Neural cell (in vitro differentiated cells): ENCODE data around the gene PTPRG. TPM values are rescaled to one million over a fixed set of nuclear protein-coding genes. Genes with fewer than 3 reads are reported as not detected.

ENCODE experiments used
- H2AFZ ChIP-seq: fragments of 200-600, 300-800 bp; sonication (generic), shearing (Covaris generic); 2 replicates; pipeline ENCODE4 v1.6.0; 2014; ENCODE audit warnings: low read depth, mild to moderate bottlenecking, antibody characterized with exemption, low read length, moderate library complexity
- H3F3A ChIP-seq: fragments of 200-600 bp; shearing (Covaris generic); 2 replicates; pipeline ENCODE4 v1.6.1; 2016; ENCODE audit warnings: mild to moderate bottlenecking, moderate library complexity, mixed read lengths, antibody characterized with exemption, low read length; ENCODE audit not compliant: insufficient read depth, poor library complexity, severe bottlenecking
- H3K27ac ChIP-seq: fragments of 200-600, 300-800 bp; sonication (generic), shearing (Covaris generic); 2 replicates; pipeline ENCODE4 v1.5.1; 2014; ENCODE audit warnings: mild to moderate bottlenecking, low read length, moderate library complexity
- H3K27me3 ChIP-seq: fragments of 300-800, 200-600 bp; sonication (generic), shearing (Covaris generic); 2 replicates; pipeline ENCODE4 v1.6.0; 2014; ENCODE audit warnings: mild to moderate bottlenecking, low read depth, low read length, moderate library complexity; ENCODE audit not compliant: insufficient read depth
- H3K36me3 ChIP-seq: fragments of 300-800, 200-600 bp; sonication (generic), shearing (Covaris generic); 2 replicates; pipeline ENCODE4 v1.5.1; 2014; ENCODE audit warnings: mild to moderate bottlenecking, antibody characterized with exemption, low read length, moderate library complexity; ENCODE audit not compliant: insufficient read depth
- H3K4me2 ChIP-seq: fragments of 300-800, 200-600 bp; sonication (generic), shearing (Covaris generic); 2 replicates; pipeline ENCODE4 v1.6.0; 2014; ENCODE audit warnings: mild to moderate bottlenecking, low read length
- H3K4me3 ChIP-seq: fragments of 300-800, 200-600 bp; sonication (generic), shearing (Covaris generic); 2 replicates; pipeline ENCODE4 v1.5.1; 2014; ENCODE audit warnings: mild to moderate bottlenecking, low read length, moderate library complexity
- H3K79me2 ChIP-seq: fragments of 200-600 bp; shearing (Covaris generic); replicated peaks from 2 replicates; pipeline ENCODE4 v1.6.0; 2014; ENCODE audit warnings: mild to moderate bottlenecking, low read length, moderate library complexity; ENCODE audit not compliant: insufficient read depth
- H3K9ac ChIP-seq: fragments of 300-800, 200-600 bp; sonication (generic), shearing (Covaris generic); 2 replicates; pipeline ENCODE4 v1.6.1; 2016; ENCODE audit warnings: mild to moderate bottlenecking, low read length, mixed read lengths
- H3K9me2 ChIP-seq: fragments of 200-600 bp; shearing (Covaris generic); 2 replicates; pipeline ENCODE4 v1.6.1; 2016; ENCODE audit warnings: mild to moderate bottlenecking, low read length, mixed read lengths; ENCODE audit not compliant: insufficient read depth
- H3K9me3 ChIP-seq: fragments of 200-600, 300-800 bp; sonication (generic), shearing (Covaris generic); 2 replicates; pipeline ENCODE4 v1.6.1; 2016; ENCODE audit warnings: mild to moderate bottlenecking, mixed run types, low read length, moderate library complexity, mixed read lengths
- H4K20me1 ChIP-seq: fragments of 200-600 bp; shearing (Covaris generic); 2 replicates; pipeline ENCODE4 v1.6.1; 2016; ENCODE audit warnings: mild to moderate bottlenecking, mixed run types; ENCODE audit not compliant: insufficient read depth
- CTCF ChIP-seq: fragments of 450-650 bp; IDR thresholded peaks from 2 replicates; pipeline ENCODE4 v1.5.1; 2014; ENCODE audit warnings: antibody characterized with exemption, mild to moderate bottlenecking, moderate library complexity; ENCODE audit not compliant: poor library complexity, severe bottlenecking
- EP300 ChIP-seq: fragments of 450-650 bp; conservative IDR thresholded peaks from 2 replicates; pipeline ENCODE4 v1.6.1; 2014; ENCODE audit warnings: antibody characterized with exemption, mild to moderate bottlenecking, moderate library complexity; ENCODE audit not compliant: poor library complexity, severe bottlenecking
- EZH2 ChIP-seq: fragments of 200-600, 300-800 bp; shearing (Covaris generic), sonication (generic); IDR thresholded peaks from 2 replicates; pipeline ENCODE4 v1.6.1; 2014; ENCODE audit warnings: antibody characterized with exemption, low read length, borderline replicate concordance, mild to moderate bottlenecking; ENCODE audit not compliant: insufficient read depth, poor library complexity, severe bottlenecking
- MXI1 ChIP-seq: fragments of 450-650 bp; conservative IDR thresholded peaks from 2 replicates; pipeline ENCODE4 v1.6.1; 2014; ENCODE audit warnings: antibody characterized with exemption, mild to moderate bottlenecking; ENCODE audit not compliant: poor library complexity, severe bottlenecking
- POLR2AphosphoS5 ChIP-seq: IDR thresholded peaks from 2 replicates; pipeline ENCODE4 v1.6.1; 2012
- RAD21 ChIP-seq: fragments of 450-650 bp; conservative IDR thresholded peaks from 2 replicates; pipeline ENCODE4 v1.6.1; 2014; ENCODE audit warnings: antibody characterized with exemption, mild to moderate bottlenecking, moderate library complexity
- SMC3 ChIP-seq: fragments of 450-650 bp; conservative IDR thresholded peaks from 2 replicates; pipeline ENCODE4 v1.6.1; 2014; ENCODE audit warnings: antibody characterized with exemption, mild to moderate bottlenecking, moderate library complexity; ENCODE audit not compliant: poor library complexity
- TAF1 ChIP-seq: IDR thresholded peaks from 2 replicates; pipeline ENCODE4 v1.6.1; 2012; ENCODE audit warnings: low read depth
- polyA plus RNA-seq: library from polyadenylated mRNA; depleted of rRNA; stranded (reverse); fragments of >200 nt; gene quantifications from 2 replicates; pipeline ENCODE4 v1.2.3, GENCODE V29; 2014
- TF ChIP-seq, protein P1 (sequence below): IDR thresholded peaks from 2 replicates; pipeline ENCODE4 v1.6.1; 2012; ENCODE audit warnings: borderline replicate concordance

The PTPRG gene
- polyA plus RNA-seq, 1 donor from 2014 or later, result 33.1 TPM

DNA sequence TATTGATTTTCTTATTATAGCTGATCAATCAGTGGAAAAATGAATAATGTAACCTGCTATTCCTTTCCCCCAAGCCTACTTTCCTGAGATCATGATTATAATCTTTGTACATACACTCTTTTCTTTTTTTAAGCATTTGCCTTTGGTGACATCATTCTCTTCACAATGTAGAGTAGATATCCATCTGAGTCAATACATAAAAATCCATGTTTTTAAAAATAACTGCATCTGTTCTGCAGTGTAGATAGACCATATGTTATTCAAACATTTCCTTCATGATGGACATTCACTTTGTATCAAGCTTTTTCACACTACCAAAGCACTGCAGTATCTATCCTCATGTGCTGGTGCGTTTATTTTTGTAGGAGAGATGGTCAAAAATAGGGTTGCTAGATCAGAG is 211.1 kb downstream of the PTPRG start:
- no peaks in the 10 kb centered on the region for H4K20me1 ChIP-seq
- H3K4me3 ChIP-seq, result no peak overlapping the region
- H3K79me2 ChIP-seq, result peaks cover 3% of the 10 kb centered on the region
- H3K4me2 ChIP-seq, result no peak overlapping the region
- no peaks in the 10 kb centered on the region for H3F3A ChIP-seq
- no peak for TF ChIP-seq RAD21
- TF ChIP-seq, protein P1, sequence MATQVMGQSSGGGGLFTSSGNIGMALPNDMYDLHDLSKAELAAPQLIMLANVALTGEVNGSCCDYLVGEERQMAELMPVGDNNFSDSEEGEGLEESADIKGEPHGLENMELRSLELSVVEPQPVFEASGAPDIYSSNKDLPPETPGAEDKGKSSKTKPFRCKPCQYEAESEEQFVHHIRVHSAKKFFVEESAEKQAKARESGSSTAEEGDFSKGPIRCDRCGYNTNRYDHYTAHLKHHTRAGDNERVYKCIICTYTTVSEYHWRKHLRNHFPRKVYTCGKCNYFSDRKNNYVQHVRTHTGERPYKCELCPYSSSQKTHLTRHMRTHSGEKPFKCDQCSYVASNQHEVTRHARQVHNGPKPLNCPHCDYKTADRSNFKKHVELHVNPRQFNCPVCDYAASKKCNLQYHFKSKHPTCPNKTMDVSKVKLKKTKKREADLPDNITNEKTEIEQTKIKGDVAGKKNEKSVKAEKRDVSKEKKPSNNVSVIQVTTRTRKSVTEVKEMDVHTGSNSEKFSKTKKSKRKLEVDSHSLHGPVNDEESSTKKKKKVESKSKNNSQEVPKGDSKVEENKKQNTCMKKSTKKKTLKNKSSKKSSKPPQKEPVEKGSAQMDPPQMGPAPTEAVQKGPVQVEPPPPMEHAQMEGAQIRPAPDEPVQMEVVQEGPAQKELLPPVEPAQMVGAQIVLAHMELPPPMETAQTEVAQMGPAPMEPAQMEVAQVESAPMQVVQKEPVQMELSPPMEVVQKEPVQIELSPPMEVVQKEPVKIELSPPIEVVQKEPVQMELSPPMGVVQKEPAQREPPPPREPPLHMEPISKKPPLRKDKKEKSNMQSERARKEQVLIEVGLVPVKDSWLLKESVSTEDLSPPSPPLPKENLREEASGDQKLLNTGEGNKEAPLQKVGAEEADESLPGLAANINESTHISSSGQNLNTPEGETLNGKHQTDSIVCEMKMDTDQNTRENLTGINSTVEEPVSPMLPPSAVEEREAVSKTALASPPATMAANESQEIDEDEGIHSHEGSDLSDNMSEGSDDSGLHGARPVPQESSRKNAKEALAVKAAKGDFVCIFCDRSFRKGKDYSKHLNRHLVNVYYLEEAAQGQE, result no peak
- no peak for TF ChIP-seq EZH2
- no peak for TF ChIP-seq POLR2AphosphoS5
- TF ChIP-seq EP300, result no peak
- H3K9me3 ChIP-seq, result no peaks in the 10 kb centered on the region
- H2AFZ ChIP-seq, result no peak overlapping the region
- no peaks in the 10 kb centered on the region for H3K9me2 ChIP-seq
- H3K36me3 ChIP-seq, result no peaks in the 10 kb centered on the region
- H3K27ac ChIP-seq, result no peak overlapping the region
- H3K9ac ChIP-seq, result no peak overlapping the region
- H3K27me3 ChIP-seq, result no peaks in the 10 kb centered on the region

DNA sequence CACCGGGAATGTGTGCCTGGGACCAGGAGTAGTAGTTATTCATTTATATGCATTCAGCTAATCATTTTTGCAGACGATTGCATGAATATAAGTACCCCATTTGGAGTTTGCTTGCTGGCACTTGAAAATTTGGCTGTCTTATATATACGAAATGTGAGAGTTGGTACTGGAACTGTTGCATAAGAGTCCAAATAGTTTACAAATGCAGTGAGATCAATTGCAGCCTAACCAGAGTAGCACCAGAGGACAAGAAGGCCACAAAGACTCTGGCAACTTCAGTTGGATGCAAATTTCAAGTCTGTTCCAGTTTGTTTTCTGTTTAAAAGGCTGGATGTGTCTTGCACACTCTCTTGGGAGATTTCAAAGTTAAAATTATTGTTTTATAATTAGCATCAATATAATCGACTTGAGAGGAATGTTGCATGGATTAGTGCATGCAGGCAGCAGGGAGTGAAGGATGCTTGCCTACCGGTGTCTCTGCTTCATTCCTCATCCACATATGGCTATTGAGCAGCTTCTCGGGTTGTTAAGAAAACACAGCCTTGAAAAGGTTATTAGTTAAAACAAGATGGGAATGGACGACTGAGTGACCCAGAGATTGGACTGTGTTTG is 213.0 kb downstream of the PTPRG start:
- Histone ChIP-seq H3K9me3 (no peaks in the 10 kb centered on the region), H3K27ac (no peak overlapping the region), H3K36me3 (no peaks in the 10 kb centered on the region), H2AFZ (no peak overlapping the region), H3K9ac (no peak overlapping the region), H3K27me3 (no peaks in the 10 kb centered on the region), H3K9me2 (no peaks in the 10 kb centered on the region), H3F3A (no peaks in the 10 kb centered on the region), H3K79me2 (peaks cover 3% of the 10 kb centered on the region), H3K4me2 (no peak overlapping the region), H3K4me3 (no peak overlapping the region), H4K20me1 (no peaks in the 10 kb centered on the region)
- no peak for TF ChIP-seq MXI1
- TF ChIP-seq POLR2AphosphoS5, result no peak
- no peak for TF ChIP-seq RAD21
- no peak for TF ChIP-seq TAF1
- TF ChIP-seq EP300, result no peak
- no peak for TF ChIP-seq CTCF
- no peak for TF ChIP-seq SMC3
- no peak for TF ChIP-seq EZH2
- TF ChIP-seq, protein P1, result no peak
